Hepatocyte (in vitro differentiated cells): ENCODE measurements around the gene ARSA. TPM values are rescaled to one million over a fixed set of nuclear protein-coding genes. Genes with fewer than 3 reads are reported as not detected.

ENCODE experiments used
- DNase-seq: peaks from one replicate; pipeline ENCODE4 v3.0.0-alpha.2; 2016; ENCODE audit warnings: low spot score
- H2AFZ ChIP-seq: fragments of 200-600 bp; sonication (generic); 2 replicates; pipeline ENCODE4 v1.6.0; 2016; ENCODE audit warnings: antibody characterized with exemption, mild to moderate bottlenecking
- H3K27ac ChIP-seq: fragments of 200-600 bp; sonication (generic); 2 replicates; pipeline ENCODE4 v1.5.1; 2016; ENCODE audit warnings: mild to moderate bottlenecking
- H3K27me3 ChIP-seq: fragments of 200-600 bp; sonication (generic); 2 replicates; pipeline ENCODE4 v1.6.1; 2016
- H3K36me3 ChIP-seq: fragments of 200-600 bp; sonication (generic); replicated peaks from 2 replicates; pipeline ENCODE4 v1.5.1; 2016; ENCODE audit warnings: low read depth; ENCODE audit not compliant: insufficient read depth
- H3K4me1 ChIP-seq: fragments of 200-600 bp; sonication (generic); 2 replicates; pipeline ENCODE4 v1.5.1; 2016; ENCODE audit warnings: mild to moderate bottlenecking, moderate library complexity; ENCODE audit not compliant: insufficient read depth
- H3K4me2 ChIP-seq: fragments of 200-600 bp; sonication (generic); 2 replicates; pipeline ENCODE4 v1.6.0; 2016
- H3K4me3 ChIP-seq: fragments of 200-600 bp; sonication (generic); 2 replicates; pipeline ENCODE4 v1.5.1; 2016; ENCODE audit warnings: mild to moderate bottlenecking
- H3K79me2 ChIP-seq: fragments of 200-600 bp; sonication (generic); 2 replicates; pipeline ENCODE4 v1.6.0; 2017; ENCODE audit warnings: mild to moderate bottlenecking
- H3K9me2 ChIP-seq: fragments of 200-600 bp; sonication (generic); replicated peaks from 2 replicates; pipeline ENCODE4 v1.6.0; 2017; ENCODE audit warnings: mild to moderate bottlenecking; ENCODE audit not compliant: insufficient read depth
- H3K9me3 ChIP-seq: fragments of 200-600 bp; sonication (generic); 2 replicates; pipeline ENCODE4 v1.5.1; 2016; ENCODE audit warnings: low read depth, mild to moderate bottlenecking
- H4K20me1 ChIP-seq: fragments of 200-600 bp; sonication (generic); 2 replicates; pipeline ENCODE4 v1.6.0; 2016; ENCODE audit warnings: mild to moderate bottlenecking; ENCODE audit not compliant: insufficient read depth, poor library complexity, severe bottlenecking
- EZH2 ChIP-seq: fragments of 200-600 bp; sonication (generic); IDR thresholded peaks from 2 replicates; pipeline ENCODE4 v1.6.1; 2016; ENCODE audit warnings: antibody characterized with exemption, mild to moderate bottlenecking, borderline replicate concordance
- EZH2phosphoT487 ChIP-seq: fragments of 200-600 bp; sonication (generic); IDR thresholded peaks from one replicate; pipeline ENCODE4 v1.6.1; 2018; ENCODE audit warnings: antibody characterized with exemption, mild to moderate bottlenecking, low read depth, moderate library complexity; ENCODE audit not compliant: unreplicated experiment, severe bottlenecking
- WGBS: methylation state at CpG from one replicate; pipeline ENCODE4 v1.1.6; 2016; ENCODE audit warnings: low lambda C conversion rate; ENCODE audit errors: missing lambda C conversion rate; 5-methylcytosine and 5-hydroxymethylcytosine counted together
- polyA plus RNA-seq: library from polyadenylated mRNA; unstranded; fragments of >200 nt; fragmentation: Nextera tagmentation; extraction: Ambion mirVana; gene quantifications from 2 replicates; pipeline ENCODE4 v1.2.1, GENCODE V29; 2016
- total RNA-seq: library from RNA; depleted of rRNA; stranded (reverse); fragments of >200 nt; gene quantifications from 2 replicates; pipeline ENCODE4 v1.2.3, GENCODE V29; 2014
- TF ChIP-seq, protein P1 (sequence below): fragments of 200-600 bp; sonication (generic); IDR thresholded peaks from 2 replicates; pipeline ENCODE4 v1.5.1; 2016; ENCODE audit warnings: antibody characterized with exemption, mild to moderate bottlenecking; ENCODE audit not compliant: poor library complexity

The ARSA gene
- total and polyA plus RNA-seq, 2 experiments from 2014 or later = 20.6 to 31.3 TPM

DNA sequence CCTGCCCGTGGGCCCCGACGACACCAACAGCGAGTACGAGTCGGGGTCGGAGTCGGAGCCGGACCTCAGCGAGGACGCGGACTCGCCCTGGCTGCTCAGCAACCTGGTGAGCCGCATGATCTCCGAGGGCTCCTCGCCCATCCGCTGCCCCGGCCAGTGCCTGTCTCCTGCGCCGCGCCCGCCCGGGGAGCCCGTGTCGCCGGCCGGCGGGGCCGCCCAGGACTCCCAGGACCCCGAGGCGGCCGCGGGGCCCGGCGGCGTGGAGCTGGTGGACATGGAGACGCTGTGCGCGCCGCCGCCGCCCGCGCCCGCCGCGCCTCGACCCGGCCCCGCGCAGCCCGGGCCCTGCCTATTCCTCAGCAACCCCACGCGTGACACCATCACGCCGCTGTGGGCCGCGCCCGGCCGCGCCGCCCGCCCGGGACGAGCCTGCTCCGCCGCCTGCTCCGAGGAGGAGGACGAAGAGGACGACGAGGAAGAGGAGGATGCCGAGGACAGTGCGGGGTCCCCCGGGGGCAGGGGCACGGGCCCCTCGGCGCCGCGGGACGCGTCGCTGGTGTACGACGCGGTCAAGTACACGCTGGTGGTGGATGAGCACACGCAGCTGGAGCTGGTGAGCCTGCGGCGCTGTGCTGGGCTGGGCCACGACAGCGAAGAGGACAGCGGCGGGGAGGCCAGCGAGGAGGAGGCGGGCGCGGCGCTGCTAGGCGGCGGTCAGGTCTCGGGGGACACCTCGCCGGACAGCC lies 23.5 kb downstream of the ARSA start:
- Histone ChIP-seq H3K36me3 (no peaks in the 10 kb centered on the region), H3K4me3 (no peak overlapping the region), H3K27me3 (peaks cover 27% of the 10 kb centered on the region), H3K4me1 (peaks cover 3% of the 10 kb centered on the region), H3K79me2 (no peaks in the 10 kb centered on the region), H3K4me2 (no peak overlapping the region), H3K9me3 (no peaks in the 10 kb centered on the region), H4K20me1 (no peaks in the 10 kb centered on the region), H3K9me2 (no peaks in the 10 kb centered on the region), H2AFZ (no peak overlapping the region), H3K27ac (no peak overlapping the region)
- DNase-seq = no peak
- TF ChIP-seq EZH2 = no peak
- TF ChIP-seq, protein P1, sequence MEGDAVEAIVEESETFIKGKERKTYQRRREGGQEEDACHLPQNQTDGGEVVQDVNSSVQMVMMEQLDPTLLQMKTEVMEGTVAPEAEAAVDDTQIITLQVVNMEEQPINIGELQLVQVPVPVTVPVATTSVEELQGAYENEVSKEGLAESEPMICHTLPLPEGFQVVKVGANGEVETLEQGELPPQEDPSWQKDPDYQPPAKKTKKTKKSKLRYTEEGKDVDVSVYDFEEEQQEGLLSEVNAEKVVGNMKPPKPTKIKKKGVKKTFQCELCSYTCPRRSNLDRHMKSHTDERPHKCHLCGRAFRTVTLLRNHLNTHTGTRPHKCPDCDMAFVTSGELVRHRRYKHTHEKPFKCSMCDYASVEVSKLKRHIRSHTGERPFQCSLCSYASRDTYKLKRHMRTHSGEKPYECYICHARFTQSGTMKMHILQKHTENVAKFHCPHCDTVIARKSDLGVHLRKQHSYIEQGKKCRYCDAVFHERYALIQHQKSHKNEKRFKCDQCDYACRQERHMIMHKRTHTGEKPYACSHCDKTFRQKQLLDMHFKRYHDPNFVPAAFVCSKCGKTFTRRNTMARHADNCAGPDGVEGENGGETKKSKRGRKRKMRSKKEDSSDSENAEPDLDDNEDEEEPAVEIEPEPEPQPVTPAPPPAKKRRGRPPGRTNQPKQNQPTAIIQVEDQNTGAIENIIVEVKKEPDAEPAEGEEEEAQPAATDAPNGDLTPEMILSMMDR = no peak
- TF ChIP-seq EZH2phosphoT487 = no peak
- 76% methylated on average over 52 of the region's 103 CpGs for WGBS

DNA sequence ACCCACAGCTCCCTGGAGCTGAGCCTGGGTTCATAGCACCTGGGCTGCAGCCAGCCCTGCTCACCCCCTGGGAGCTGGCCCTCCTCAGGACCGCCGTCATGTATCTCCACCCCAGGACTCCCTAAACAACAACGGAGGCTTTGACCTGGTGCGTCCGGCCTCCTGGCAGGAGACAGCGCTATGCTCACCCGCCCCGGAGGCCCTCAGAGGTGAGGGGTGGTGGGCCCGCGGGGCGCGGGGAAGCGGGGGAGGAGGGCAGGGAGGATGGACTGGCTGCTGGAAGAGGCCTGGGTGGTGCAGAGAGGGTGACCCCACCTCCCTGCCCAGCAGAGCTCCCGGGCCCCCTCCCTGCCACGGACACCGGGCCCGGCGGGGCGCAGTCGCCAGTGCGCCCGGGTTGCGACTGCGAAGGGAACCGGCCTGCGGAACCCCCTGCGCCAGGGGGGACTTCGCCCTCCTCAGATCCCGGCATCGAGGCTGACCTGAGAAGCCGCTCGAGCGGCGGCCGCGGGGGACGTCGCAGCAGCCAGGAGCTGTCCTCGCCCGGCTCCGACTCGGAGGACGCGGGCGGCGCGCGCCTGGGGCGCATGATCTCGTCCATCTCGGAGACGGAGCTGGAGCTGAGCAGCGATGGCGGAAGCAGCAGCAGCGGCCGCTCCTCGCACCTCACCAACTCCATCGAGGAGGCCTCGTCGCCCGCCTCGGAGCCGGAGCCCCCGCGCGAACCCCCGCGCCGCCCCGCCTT lies 24.3 kb downstream of the ARSA start:
- DNase-seq = no peak
- Histone ChIP-seq H3K9me3 (no peaks in the 10 kb centered on the region), H3K4me2 (no peak overlapping the region), H2AFZ (no peak overlapping the region), H3K79me2 (no peaks in the 10 kb centered on the region), H3K4me3 (no peak overlapping the region), H3K9me2 (no peaks in the 10 kb centered on the region), H3K4me1 (peaks cover 3% of the 10 kb centered on the region), H4K20me1 (no peaks in the 10 kb centered on the region), H3K36me3 (no peaks in the 10 kb centered on the region), H3K27me3 (peaks cover 27% of the 10 kb centered on the region), H3K27ac (no peak overlapping the region)
- 27% methylated on average over 41 of the region's 70 CpGs for WGBS
- peak; percentile 57 for TF ChIP-seq EZH2
- TF ChIP-seq, protein P1 = no peak

DNA sequence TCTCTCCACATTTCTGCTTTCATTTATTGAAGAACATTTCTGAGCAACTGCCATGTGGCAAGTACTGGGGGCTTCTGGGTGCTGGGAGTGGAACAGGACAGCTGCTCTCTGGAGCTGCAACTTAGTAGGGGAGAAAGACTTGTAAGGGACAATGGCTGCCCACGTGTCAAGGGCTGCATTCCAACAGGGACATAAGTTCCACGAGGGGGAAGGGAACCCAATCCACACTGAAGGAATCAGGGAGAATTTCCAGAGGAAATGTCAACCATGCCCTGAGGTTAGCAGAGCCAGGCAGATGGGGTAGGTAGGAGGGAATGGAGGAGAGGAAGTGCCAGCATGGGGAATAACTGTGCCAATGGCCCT lies 25.6 kb downstream of the ARSA start:
- DNase-seq = no peak
- H3K27me3 ChIP-seq = peaks cover 27% of the 10 kb centered on the region
- H3K36me3 ChIP-seq = no peaks in the 10 kb centered on the region
- no peaks in the 10 kb centered on the region for H3K9me2 ChIP-seq
- no peak for TF ChIP-seq EZH2
- WGBS = 38% methylated on average over 2 of the region's 2 CpGs
- H3K4me3 ChIP-seq = no peak overlapping the region
- H2AFZ ChIP-seq = no peak overlapping the region
- H3K4me2 ChIP-seq = no peak overlapping the region
- H4K20me1 ChIP-seq = no peaks in the 10 kb centered on the region
- peaks cover 3% of the 10 kb centered on the region for H3K4me1 ChIP-seq
- no peaks in the 10 kb centered on the region for H3K9me3 ChIP-seq
- no peak overlapping the region for H3K27ac ChIP-seq
- no peaks in the 10 kb centered on the region for H3K79me2 ChIP-seq

GRCh38 chr22:50601669-50602337 lies 26.1 kb downstream of the ARSA start:
- Histone ChIP-seq H3K9me2 (no peaks in the 10 kb centered on the region), H3K27me3 (peaks cover 27% of the 10 kb centered on the region), H3K9me3 (no peaks in the 10 kb centered on the region), H3K36me3 (no peaks in the 10 kb centered on the region), H3K79me2 (no peaks in the 10 kb centered on the region), H2AFZ (no peak overlapping the region), H3K27ac (no peak overlapping the region), H3K4me3 (no peak overlapping the region), H4K20me1 (no peaks in the 10 kb centered on the region), H3K4me2 (no peak overlapping the region), H3K4me1 (peaks cover 3% of the 10 kb centered on the region)
- no peak for DNase-seq
- 55% methylated on average over 12 of the region's 12 CpGs for WGBS
- TF ChIP-seq, protein P1 = no peak
- TF ChIP-seq EZH2 = no peak
- no peak for TF ChIP-seq EZH2phosphoT487
